ENCODE results near the gene HEPH.

DNA sequence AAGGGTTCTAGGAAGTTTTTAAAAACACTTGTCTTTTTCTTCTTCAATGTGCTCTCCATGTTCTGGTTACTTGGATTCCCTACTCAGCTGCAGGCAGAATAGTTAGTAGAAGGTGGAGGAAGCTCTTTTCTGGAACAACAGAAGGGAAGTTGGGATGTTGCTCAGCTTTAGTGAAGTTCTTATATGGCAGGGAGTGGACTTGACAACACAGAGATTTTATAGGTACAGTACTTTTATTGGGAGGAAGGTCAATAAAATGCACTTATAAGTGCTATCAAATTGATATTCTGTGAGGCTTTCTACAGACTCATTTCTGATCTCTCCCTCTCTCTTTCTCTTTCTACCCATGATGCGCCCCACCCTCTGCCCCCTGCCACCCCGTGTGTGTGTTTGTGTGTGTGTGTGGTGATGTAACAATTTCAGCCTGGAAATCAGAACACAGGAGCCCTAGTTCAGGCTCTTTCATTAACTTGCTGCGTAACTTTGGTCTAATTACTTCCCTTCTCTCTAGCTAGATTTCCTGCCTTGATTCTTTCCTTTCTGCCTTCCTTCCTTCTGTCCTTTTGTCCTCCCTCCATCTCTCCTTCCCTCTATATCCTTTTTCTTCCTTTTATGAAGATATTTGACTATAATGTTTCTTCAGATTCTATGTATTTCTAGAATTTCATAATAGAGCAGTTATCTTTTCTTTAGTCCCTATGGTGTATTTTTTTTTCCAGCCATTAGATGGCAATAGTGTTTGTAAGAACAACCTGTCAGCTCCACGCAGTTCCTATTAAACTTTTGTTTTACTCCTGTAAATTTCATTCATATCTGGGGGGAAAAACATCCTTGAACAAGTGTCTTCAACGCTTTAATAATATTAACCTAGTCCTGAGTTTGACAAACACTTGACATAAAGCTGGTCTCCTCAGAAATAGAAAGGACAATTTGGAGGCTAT lies 37.1 kb downstream of the HEPH start:
- no peak for TF ChIP-seq SP2 (IDR thresholded peaks at IDR 0.05; ENCODE audit: extremely low read depth, low read depth, low read length, poor library complexity, severe bottlenecking)
- no peak for TF ChIP-seq U2AF1 (optimal IDR thresholded peaks at IDR 0.05; ENCODE audit: low read depth, low read length)
- TF ChIP-seq, protein P1, sequence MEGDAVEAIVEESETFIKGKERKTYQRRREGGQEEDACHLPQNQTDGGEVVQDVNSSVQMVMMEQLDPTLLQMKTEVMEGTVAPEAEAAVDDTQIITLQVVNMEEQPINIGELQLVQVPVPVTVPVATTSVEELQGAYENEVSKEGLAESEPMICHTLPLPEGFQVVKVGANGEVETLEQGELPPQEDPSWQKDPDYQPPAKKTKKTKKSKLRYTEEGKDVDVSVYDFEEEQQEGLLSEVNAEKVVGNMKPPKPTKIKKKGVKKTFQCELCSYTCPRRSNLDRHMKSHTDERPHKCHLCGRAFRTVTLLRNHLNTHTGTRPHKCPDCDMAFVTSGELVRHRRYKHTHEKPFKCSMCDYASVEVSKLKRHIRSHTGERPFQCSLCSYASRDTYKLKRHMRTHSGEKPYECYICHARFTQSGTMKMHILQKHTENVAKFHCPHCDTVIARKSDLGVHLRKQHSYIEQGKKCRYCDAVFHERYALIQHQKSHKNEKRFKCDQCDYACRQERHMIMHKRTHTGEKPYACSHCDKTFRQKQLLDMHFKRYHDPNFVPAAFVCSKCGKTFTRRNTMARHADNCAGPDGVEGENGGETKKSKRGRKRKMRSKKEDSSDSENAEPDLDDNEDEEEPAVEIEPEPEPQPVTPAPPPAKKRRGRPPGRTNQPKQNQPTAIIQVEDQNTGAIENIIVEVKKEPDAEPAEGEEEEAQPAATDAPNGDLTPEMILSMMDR (IDR thresholded peaks at IDR 0.05 in 2 of 3, conservative IDR thresholded peaks at IDR 0.05 in 1 of 3; ENCODE audit: insufficient read depth in 2 of 3, low read depth in 1 of 3, low read length in 3 of 3) = peak in 1 of 3 experiments; percentile 42; a peak in 2 of 6 replicates
- TF ChIP-seq, protein P2, sequence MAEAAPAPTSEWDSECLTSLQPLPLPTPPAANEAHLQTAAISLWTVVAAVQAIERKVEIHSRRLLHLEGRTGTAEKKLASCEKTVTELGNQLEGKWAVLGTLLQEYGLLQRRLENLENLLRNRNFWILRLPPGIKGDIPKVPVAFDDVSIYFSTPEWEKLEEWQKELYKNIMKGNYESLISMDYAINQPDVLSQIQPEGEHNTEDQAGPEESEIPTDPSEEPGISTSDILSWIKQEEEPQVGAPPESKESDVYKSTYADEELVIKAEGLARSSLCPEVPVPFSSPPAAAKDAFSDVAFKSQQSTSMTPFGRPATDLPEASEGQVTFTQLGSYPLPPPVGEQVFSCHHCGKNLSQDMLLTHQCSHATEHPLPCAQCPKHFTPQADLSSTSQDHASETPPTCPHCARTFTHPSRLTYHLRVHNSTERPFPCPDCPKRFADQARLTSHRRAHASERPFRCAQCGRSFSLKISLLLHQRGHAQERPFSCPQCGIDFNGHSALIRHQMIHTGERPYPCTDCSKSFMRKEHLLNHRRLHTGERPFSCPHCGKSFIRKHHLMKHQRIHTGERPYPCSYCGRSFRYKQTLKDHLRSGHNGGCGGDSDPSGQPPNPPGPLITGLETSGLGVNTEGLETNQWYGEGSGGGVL (CRISPR knock-in tag; IDR thresholded peaks at IDR 0.05) = no peak
- no peak for TF ChIP-seq CHD1 (IDR thresholded peaks at IDR 0.05; ENCODE audit: low read length)
- peak; percentile 20 to 28; a peak in 3 of 4 replicates for TF ChIP-seq RAD21 (CRISPR knock-in tag; conservative IDR thresholded peaks at IDR 0.05 in 1 of 2, IDR thresholded peaks at IDR 0.05 in 1 of 2)
- no peak for TF ChIP-seq JUND (IDR thresholded peaks at IDR 0.05; ENCODE audit: borderline replicate concordance, low read depth, low read length)
- TF ChIP-seq JUND (tag; IDR thresholded peaks at IDR 0.05; ENCODE audit: borderline replicate concordance, low read depth, low read length) = no peak
- TF ChIP-seq, protein P3, sequence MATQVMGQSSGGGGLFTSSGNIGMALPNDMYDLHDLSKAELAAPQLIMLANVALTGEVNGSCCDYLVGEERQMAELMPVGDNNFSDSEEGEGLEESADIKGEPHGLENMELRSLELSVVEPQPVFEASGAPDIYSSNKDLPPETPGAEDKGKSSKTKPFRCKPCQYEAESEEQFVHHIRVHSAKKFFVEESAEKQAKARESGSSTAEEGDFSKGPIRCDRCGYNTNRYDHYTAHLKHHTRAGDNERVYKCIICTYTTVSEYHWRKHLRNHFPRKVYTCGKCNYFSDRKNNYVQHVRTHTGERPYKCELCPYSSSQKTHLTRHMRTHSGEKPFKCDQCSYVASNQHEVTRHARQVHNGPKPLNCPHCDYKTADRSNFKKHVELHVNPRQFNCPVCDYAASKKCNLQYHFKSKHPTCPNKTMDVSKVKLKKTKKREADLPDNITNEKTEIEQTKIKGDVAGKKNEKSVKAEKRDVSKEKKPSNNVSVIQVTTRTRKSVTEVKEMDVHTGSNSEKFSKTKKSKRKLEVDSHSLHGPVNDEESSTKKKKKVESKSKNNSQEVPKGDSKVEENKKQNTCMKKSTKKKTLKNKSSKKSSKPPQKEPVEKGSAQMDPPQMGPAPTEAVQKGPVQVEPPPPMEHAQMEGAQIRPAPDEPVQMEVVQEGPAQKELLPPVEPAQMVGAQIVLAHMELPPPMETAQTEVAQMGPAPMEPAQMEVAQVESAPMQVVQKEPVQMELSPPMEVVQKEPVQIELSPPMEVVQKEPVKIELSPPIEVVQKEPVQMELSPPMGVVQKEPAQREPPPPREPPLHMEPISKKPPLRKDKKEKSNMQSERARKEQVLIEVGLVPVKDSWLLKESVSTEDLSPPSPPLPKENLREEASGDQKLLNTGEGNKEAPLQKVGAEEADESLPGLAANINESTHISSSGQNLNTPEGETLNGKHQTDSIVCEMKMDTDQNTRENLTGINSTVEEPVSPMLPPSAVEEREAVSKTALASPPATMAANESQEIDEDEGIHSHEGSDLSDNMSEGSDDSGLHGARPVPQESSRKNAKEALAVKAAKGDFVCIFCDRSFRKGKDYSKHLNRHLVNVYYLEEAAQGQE (IDR thresholded peaks at IDR 0.05; ENCODE audit: borderline replicate concordance) = no peak
- TF ChIP-seq, protein P3 (CRISPR knock-in tag; IDR thresholded peaks at IDR 0.05; ENCODE audit: low read depth) = no peak
